ENCODE results near the gene KRTAP10-10.

KRTAP10-10 gene

DNA sequence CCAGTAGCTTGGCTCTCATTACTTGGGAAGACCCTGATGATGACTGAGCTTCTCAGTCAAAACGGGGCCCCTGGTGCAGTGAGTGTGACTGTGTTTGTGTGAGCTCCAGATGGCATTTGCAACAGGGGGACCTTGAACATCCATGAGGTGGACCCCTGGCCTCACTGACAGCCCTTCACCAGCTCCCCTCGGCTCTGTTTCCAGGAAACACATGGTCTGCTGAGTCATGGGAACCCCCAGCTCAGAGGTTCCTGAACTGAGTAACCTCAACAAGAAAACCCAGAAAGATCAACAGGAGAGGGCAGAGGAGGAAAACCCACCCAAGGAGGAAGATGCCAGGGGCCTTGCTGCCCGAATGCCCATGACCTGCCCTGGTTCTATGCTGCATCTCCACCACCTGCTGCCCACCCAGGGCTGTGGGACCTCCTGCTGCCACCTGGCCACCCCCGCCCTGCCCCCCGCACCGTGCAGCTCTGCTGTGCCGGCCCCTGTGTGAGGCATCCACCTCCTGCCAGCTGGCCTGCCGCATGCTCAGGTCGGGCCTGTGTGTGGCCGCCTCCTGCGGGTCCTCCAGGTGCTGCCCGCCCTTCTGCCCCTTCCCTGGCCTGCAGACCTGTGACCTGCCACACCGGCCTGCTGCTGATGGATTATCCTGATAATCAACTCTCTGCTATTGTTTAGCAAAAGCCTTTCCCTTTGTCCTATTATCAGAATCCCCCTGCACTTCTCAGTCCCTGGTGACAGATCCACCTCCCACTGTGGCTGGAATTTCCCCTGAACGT lies 49.0 kb downstream of the KRTAP10-10 start:
- DNase-seq = no peak

DNA sequence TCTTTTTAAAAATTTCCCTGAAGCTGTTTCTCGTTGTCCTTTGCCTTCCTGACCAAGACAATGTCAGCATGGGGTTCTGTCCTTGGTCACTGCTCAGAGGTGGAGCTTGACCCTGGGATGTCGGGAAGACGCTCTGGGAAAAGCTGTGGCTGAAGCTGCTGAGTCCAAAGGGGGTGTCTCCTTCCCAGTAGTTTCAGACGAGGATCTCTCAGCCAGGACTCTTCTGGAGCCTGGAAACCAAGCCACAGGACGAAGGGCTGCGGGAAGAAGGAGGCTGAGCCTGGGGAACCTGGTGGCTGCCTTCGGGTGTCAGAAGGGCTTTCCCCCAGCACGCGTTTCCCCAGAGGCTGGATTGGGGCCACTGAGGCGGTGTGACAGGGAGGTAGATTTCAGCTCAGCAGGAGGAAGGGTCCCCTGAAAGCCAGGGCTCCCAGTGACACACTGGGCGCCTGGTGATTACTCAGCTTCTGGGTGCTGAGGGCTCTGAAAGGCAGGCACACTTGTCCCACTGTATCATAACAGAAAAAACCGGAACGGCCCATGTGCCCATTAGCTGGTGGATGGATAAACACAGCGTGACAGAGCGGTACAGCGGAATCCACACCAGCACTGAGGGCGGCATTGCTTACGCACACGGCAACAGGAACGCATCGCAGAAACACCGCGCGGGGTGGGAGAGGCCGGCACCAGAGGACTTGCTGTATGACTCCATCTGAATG lies 49.8 kb downstream of the KRTAP10-10 start:
- no peak for DNase-seq

DNA sequence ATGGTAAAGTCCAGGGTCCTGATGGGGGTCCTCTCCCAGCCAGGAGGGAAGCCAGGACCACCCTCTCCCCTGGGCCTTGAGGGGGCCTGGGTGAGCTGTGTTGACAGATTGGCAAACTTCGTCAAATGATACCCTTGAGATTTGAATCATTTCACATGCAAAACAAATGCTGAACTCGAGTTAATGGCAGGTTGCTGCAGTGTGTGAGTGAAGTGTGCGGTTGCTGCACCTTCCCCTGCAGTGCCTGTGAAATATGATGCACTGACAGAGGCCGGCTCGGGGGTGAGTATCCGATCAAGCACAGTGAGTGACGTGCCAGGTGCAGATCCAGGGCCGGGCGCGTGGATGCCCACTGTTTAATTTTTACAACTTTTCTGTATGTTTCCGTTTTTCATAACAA lies 50.5 kb downstream of the KRTAP10-10 start:
- DNase-seq = no peak
